ENCODE data around the gene MRM2.

The MRM2 gene

GRCh38 chr7:2266911-2267310 lies 24.9 kb upstream of the MRM2 start:
- peak; percentile 29 for DNase-seq (ENCODE audit: low read depth, low spot score)

GRCh38 chr7:2264158-2264557 lies 22.2 kb upstream of the MRM2 start:
- DNase-seq (ENCODE audit: low read depth, low spot score) = no peak

- DNase-seq (ENCODE audit: low read depth, low spot score) = no peak
These were observed 21.2 kb upstream of the MRM2 start for GRCh38 chr7:2263176-2263575.

GRCh38 chr7:2261611-2262010 lies 19.6 kb upstream of the MRM2 start:
- no peak for DNase-seq (ENCODE audit: low read depth, low spot score)

- no peak for DNase-seq (ENCODE audit: low read depth, low spot score)
These were observed 18.8 kb upstream of the MRM2 start for GRCh38 chr7:2260820-2261219.

GRCh38 chr7:2259480-2259879 lies 17.5 kb upstream of the MRM2 start:
- no peak for DNase-seq (ENCODE audit: low read depth, low spot score)

- DNase-seq (ENCODE audit: low read depth, low spot score) = no peak
These were observed 16.8 kb upstream of the MRM2 start for GRCh38 chr7:2258661-2259365.

GRCh38 chr7:2257651-2258050 lies 15.6 kb upstream of the MRM2 start:
- DNase-seq (ENCODE audit: low read depth, low spot score) = no peak

GRCh38 chr7:2257046-2257551 lies 15.1 kb upstream of the MRM2 start:
- DNase-seq (ENCODE audit: low read depth, low spot score) = no peak

GRCh38 chr7:2256306-2257045 lies 14.5 kb upstream of the MRM2 start:
- no peak for DNase-seq (ENCODE audit: low read depth, low spot score)

GRCh38 chr7:2255145-2256139 lies 13.4 kb upstream of the MRM2 start:
- no peak for DNase-seq (ENCODE audit: low read depth, low spot score)

GRCh38 chr7:2254429-2255144 lies 12.6 kb upstream of the MRM2 start:
- DNase-seq (ENCODE audit: low read depth, low spot score) = no peak

- DNase-seq (ENCODE audit: low read depth, low spot score) = no peak
These were observed 11.7 kb upstream of the MRM2 start for GRCh38 chr7:2253525-2254244.

GRCh38 chr7:2253021-2253420 lies 11.0 kb upstream of the MRM2 start:
- no peak for DNase-seq (ENCODE audit: low read depth, low spot score)

- no peak for DNase-seq (ENCODE audit: low read depth, low spot score)
These were observed 10.1 kb upstream of the MRM2 start for GRCh38 chr7:2251841-2252771.

GRCh38 chr7:2251381-2251780 lies 9.4 kb upstream of the MRM2 start:
- no peak for DNase-seq (ENCODE audit: low read depth, low spot score)

- DNase-seq (ENCODE audit: low read depth, low spot score) = no peak
These were observed 7.8 kb upstream of the MRM2 start for GRCh38 chr7:2249744-2250323.

- peak; percentile 97 for DNase-seq (ENCODE audit: low read depth, low spot score)
These were observed 7.1 kb upstream of the MRM2 start for GRCh38 chr7:2248984-2249694.
